Hepatocyte (in vitro differentiated cells): ENCODE measurements around the gene ACAN. TPM values are rescaled to one million over a fixed set of nuclear protein-coding genes. Genes with fewer than 3 reads are reported as not detected.

Experiments used
- DNase-seq: peaks from one replicate; pipeline ENCODE4 v3.0.0-alpha.2; 2016; ENCODE audit warnings: low spot score
- H2AFZ ChIP-seq: fragments of 200-600 bp; sonication (generic); 2 replicates; pipeline ENCODE4 v1.6.0; 2016; ENCODE audit warnings: antibody characterized with exemption, mild to moderate bottlenecking
- H3K27ac ChIP-seq: fragments of 200-600 bp; sonication (generic); 2 replicates; pipeline ENCODE4 v1.5.1; 2016; ENCODE audit warnings: mild to moderate bottlenecking
- H3K27me3 ChIP-seq: fragments of 200-600 bp; sonication (generic); 2 replicates; pipeline ENCODE4 v1.6.1; 2016
- H3K36me3 ChIP-seq: fragments of 200-600 bp; sonication (generic); replicated peaks from 2 replicates; pipeline ENCODE4 v1.5.1; 2016; ENCODE audit warnings: low read depth; ENCODE audit not compliant: insufficient read depth
- H3K4me1 ChIP-seq: fragments of 200-600 bp; sonication (generic); 2 replicates; pipeline ENCODE4 v1.5.1; 2016; ENCODE audit warnings: mild to moderate bottlenecking, moderate library complexity; ENCODE audit not compliant: insufficient read depth
- H3K4me2 ChIP-seq: fragments of 200-600 bp; sonication (generic); 2 replicates; pipeline ENCODE4 v1.6.0; 2016
- H3K4me3 ChIP-seq: fragments of 200-600 bp; sonication (generic); 2 replicates; pipeline ENCODE4 v1.5.1; 2016; ENCODE audit warnings: mild to moderate bottlenecking
- H3K79me2 ChIP-seq: fragments of 200-600 bp; sonication (generic); 2 replicates; pipeline ENCODE4 v1.6.0; 2017; ENCODE audit warnings: mild to moderate bottlenecking
- H3K9me2 ChIP-seq: fragments of 200-600 bp; sonication (generic); replicated peaks from 2 replicates; pipeline ENCODE4 v1.6.0; 2017; ENCODE audit warnings: mild to moderate bottlenecking; ENCODE audit not compliant: insufficient read depth
- H3K9me3 ChIP-seq: fragments of 200-600 bp; sonication (generic); 2 replicates; pipeline ENCODE4 v1.5.1; 2016; ENCODE audit warnings: low read depth, mild to moderate bottlenecking
- H4K20me1 ChIP-seq: fragments of 200-600 bp; sonication (generic); 2 replicates; pipeline ENCODE4 v1.6.0; 2016; ENCODE audit warnings: mild to moderate bottlenecking; ENCODE audit not compliant: insufficient read depth, poor library complexity, severe bottlenecking
- CTCF ChIP-seq: fragments of 200-600 bp; sonication (generic); IDR thresholded peaks from 2 replicates; pipeline ENCODE4 v1.5.1; 2016; ENCODE audit warnings: antibody characterized with exemption, mild to moderate bottlenecking; ENCODE audit not compliant: poor library complexity
- EZH2 ChIP-seq: fragments of 200-600 bp; sonication (generic); IDR thresholded peaks from 2 replicates; pipeline ENCODE4 v1.6.1; 2016; ENCODE audit warnings: antibody characterized with exemption, mild to moderate bottlenecking, borderline replicate concordance
- EZH2phosphoT487 ChIP-seq: fragments of 200-600 bp; sonication (generic); IDR thresholded peaks from one replicate; pipeline ENCODE4 v1.6.1; 2018; ENCODE audit warnings: antibody characterized with exemption, mild to moderate bottlenecking, low read depth, moderate library complexity; ENCODE audit not compliant: unreplicated experiment, severe bottlenecking
- WGBS: methylation state at CpG from one replicate; pipeline ENCODE4 v1.1.6; 2016; ENCODE audit warnings: low lambda C conversion rate; ENCODE audit errors: missing lambda C conversion rate; 5-methylcytosine and 5-hydroxymethylcytosine counted together
- polyA plus RNA-seq: library from polyadenylated mRNA; unstranded; fragments of >200 nt; fragmentation: Nextera tagmentation; extraction: Ambion mirVana; gene quantifications from 2 replicates; pipeline ENCODE4 v1.2.1, GENCODE V29; 2016
- total RNA-seq: library from RNA; depleted of rRNA; stranded (reverse); fragments of >200 nt; gene quantifications from 2 replicates; pipeline ENCODE4 v1.2.3, GENCODE V29; 2014

ACAN gene
- total and polyA plus RNA-seq, 2 experiments from 2014 or later = 0.20 to 0.34 TPM

DNA sequence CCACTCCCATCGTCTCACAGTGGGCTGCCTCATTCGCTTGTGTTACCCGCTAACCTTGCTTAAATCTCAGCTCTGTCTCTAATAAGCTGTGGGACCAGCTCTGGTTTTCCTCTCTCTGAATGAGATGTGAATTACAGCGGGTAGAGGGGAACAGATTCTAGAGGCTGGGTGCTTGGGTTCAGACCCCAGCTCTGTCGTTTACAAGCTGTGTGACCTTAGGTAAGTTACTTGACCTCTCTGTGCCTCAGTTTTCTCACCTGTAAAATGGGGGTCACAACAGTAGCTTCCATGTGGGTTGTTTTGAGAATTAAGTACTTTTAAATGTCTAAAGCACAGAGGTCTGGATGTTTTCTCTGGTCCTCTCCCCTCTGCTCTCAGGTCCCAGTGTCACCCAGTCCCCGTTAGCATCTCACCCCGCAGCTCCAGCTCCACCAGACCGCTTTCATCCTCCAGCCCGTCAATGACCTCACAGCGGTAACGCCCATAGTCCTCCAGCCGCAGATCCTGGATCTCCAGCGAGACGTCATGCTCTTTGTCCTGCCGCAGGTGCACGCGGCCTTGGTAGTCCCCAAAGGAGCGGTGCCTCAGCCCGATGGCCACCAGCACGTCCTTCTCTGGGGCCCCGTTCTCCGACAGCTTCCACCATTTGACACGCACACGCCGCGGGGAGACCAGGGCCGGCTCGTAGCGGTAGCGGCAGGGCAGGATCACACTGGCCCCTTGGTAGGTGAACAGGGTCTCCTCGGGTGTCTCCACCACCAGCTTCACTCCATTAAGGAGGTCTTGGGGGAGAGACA is 77.9 kb downstream of the ACAN start:
- H2AFZ ChIP-seq = no peak overlapping the region
- H3K79me2 ChIP-seq = no peaks in the 10 kb centered on the region
- H3K4me3 ChIP-seq = no peak overlapping the region
- no peaks in the 10 kb centered on the region for H3K9me2 ChIP-seq
- H3K36me3 ChIP-seq = no peaks in the 10 kb centered on the region
- H3K27me3 ChIP-seq = no peaks in the 10 kb centered on the region
- DNase-seq = no peak
- H3K9me3 ChIP-seq = no peaks in the 10 kb centered on the region
- WGBS = 96% methylated on average over 31 of the region's 31 CpGs
- H4K20me1 ChIP-seq = no peaks in the 10 kb centered on the region
- TF ChIP-seq CTCF = no peak
- no peak for TF ChIP-seq EZH2
- TF ChIP-seq EZH2phosphoT487 = no peak
- no peak overlapping the region for H3K27ac ChIP-seq
- H3K4me1 ChIP-seq = no peaks in the 10 kb centered on the region
- no peak overlapping the region for H3K4me2 ChIP-seq

GRCh38 chr15:88881775-88882174 is 78.5 kb downstream of the ACAN start:
- WGBS = 94% methylated on average over 3 of the region's 3 CpGs
- H3K79me2 ChIP-seq = no peaks in the 10 kb centered on the region
- no peak overlapping the region for H3K27ac ChIP-seq
- no peak overlapping the region for H3K4me2 ChIP-seq
- no peak overlapping the region for H3K4me3 ChIP-seq
- H3K9me3 ChIP-seq = no peaks in the 10 kb centered on the region
- H2AFZ ChIP-seq = no peak overlapping the region
- H3K4me1 ChIP-seq = no peaks in the 10 kb centered on the region
- DNase-seq = no peak
- no peaks in the 10 kb centered on the region for H3K9me2 ChIP-seq
- TF ChIP-seq EZH2 (no peak), EZH2phosphoT487 (no peak), CTCF (no peak)
- no peaks in the 10 kb centered on the region for H3K27me3 ChIP-seq
- no peaks in the 10 kb centered on the region for H4K20me1 ChIP-seq
- no peaks in the 10 kb centered on the region for H3K36me3 ChIP-seq

DNA sequence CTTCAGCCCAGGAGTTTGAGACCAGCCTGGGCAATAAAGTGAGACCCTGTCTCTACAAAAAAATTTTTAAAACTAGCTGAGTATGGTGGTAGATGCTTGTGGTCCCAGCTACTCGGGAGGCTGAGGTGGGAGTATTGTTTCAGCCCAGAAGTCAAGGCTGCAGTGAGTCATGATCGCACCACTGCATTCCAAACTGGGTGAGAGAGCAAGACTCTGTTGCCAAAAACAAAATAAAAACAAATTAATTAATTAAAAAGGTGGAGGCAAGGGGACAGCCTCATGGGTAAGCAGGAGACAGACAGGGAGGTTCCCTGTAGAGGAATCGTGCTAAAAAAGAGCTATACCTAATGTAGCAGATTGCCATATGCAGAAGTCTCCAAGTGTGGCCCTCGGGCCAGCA is 79.5 kb downstream of the ACAN start:
- H3K27ac ChIP-seq = no peak overlapping the region
- H3K9me3 ChIP-seq = no peaks in the 10 kb centered on the region
- no peaks in the 10 kb centered on the region for H3K4me1 ChIP-seq
- H4K20me1 ChIP-seq = no peaks in the 10 kb centered on the region
- no peak for DNase-seq
- whole genome bisulfite sequencing = 87% methylated on average over 4 of the region's 4 CpGs
- H2AFZ ChIP-seq = no peak overlapping the region
- no peaks in the 10 kb centered on the region for H3K27me3 ChIP-seq
- no peak for TF ChIP-seq EZH2
- no peak for TF ChIP-seq CTCF
- no peak for TF ChIP-seq EZH2phosphoT487
- H3K9me2 ChIP-seq = no peaks in the 10 kb centered on the region
- H3K4me3 ChIP-seq = no peak overlapping the region
- no peaks in the 10 kb centered on the region for H3K36me3 ChIP-seq
- H3K79me2 ChIP-seq = no peaks in the 10 kb centered on the region
- no peak overlapping the region for H3K4me2 ChIP-seq
